ENCODE results near the gene AKT1S1.

DNA sequence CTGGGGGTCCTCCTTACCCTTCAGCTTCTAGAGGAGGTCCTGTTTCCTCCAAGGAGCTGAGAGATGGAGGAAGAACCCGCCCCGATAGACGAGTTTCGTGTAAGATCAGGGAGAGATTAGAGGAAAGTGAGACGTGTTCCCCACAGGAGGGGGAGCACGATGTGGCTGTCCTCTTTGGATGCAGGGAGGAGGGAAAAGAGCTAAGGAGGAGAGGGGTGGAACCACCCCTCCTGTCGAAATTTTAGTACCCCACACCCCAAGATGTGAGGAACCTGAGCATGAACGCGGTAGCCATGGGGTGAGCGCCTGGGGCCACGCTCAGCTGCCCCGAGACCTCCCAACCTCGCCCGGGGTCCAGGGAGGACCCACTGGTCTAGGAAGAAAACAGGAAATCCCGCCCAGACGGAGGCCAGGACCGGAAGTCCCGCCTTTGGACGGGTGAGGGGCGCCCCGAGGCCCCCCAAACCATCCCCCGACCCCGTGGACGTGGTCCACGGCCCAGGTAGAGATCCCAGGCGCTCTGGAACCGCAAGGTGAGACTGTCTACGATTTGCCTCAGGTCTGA, 1.2 kb downstream of the AKT1S1 start:
- TF ChIP-seq, protein P1, sequence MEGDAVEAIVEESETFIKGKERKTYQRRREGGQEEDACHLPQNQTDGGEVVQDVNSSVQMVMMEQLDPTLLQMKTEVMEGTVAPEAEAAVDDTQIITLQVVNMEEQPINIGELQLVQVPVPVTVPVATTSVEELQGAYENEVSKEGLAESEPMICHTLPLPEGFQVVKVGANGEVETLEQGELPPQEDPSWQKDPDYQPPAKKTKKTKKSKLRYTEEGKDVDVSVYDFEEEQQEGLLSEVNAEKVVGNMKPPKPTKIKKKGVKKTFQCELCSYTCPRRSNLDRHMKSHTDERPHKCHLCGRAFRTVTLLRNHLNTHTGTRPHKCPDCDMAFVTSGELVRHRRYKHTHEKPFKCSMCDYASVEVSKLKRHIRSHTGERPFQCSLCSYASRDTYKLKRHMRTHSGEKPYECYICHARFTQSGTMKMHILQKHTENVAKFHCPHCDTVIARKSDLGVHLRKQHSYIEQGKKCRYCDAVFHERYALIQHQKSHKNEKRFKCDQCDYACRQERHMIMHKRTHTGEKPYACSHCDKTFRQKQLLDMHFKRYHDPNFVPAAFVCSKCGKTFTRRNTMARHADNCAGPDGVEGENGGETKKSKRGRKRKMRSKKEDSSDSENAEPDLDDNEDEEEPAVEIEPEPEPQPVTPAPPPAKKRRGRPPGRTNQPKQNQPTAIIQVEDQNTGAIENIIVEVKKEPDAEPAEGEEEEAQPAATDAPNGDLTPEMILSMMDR (IDR thresholded peaks at IDR 0.05) = no peak
- TF ChIP-seq POLR2A (IDR thresholded peaks at IDR 0.05) = no peak
